Glutamatergic neuron (in vitro differentiated cells): Measurements from ENCODE around the gene TMEM82. TPM values are rescaled to one million over a fixed set of nuclear protein-coding genes. Genes with fewer than 3 reads are reported as not detected.

Source experiments
- DNase-seq: peaks from one replicate; pipeline ENCODE4 v3.0.0; 2022
- H3K27ac Mint-ChIP-seq: one replicate; pipeline ENCODE4 v1.8.0; 2020; ENCODE audit warnings: mild to moderate bottlenecking, mixed read lengths, inconsistent platforms; ENCODE audit not compliant: unreplicated experiment
- H3K27me3 Mint-ChIP-seq: one replicate; pipeline ENCODE4 v1.8.0; 2020; ENCODE audit warnings: mild to moderate bottlenecking, moderate library complexity, mixed read lengths, inconsistent platforms; ENCODE audit not compliant: unreplicated experiment
- H3K36me3 Mint-ChIP-seq: one replicate; pipeline ENCODE4 v1.8.0; 2020; ENCODE audit warnings: mild to moderate bottlenecking, mixed read lengths, inconsistent platforms; ENCODE audit not compliant: unreplicated experiment
- H3K4me1 Mint-ChIP-seq: one replicate; pipeline ENCODE4 v1.8.0; 2020; ENCODE audit warnings: mild to moderate bottlenecking, low read depth, mixed read lengths, inconsistent platforms; ENCODE audit not compliant: unreplicated experiment
- H3K4me3 Mint-ChIP-seq: one replicate; pipeline ENCODE4 v1.8.0; 2020; ENCODE audit warnings: mild to moderate bottlenecking, mixed read lengths, inconsistent platforms; ENCODE audit not compliant: unreplicated experiment
- H3K9me3 Mint-ChIP-seq: one replicate; pipeline ENCODE4 v1.8.0; 2020; ENCODE audit warnings: mild to moderate bottlenecking, moderate library complexity, mixed read lengths, inconsistent platforms; ENCODE audit not compliant: unreplicated experiment
- total RNA-seq: library from RNA; stranded (reverse); fragmentation: NEBNext Ultra II Directional; extraction: Animal tissue kit (Norgen Biotek cat#: 25700); gene quantifications from one replicate; pipeline ENCODE4 v1.2.1, GENCODE V29; 2021; ENCODE audit not compliant: unreplicated experiment
- TF ChIP-seq, protein P1 (sequence below): fragments of 200-600 bp; sonication (generic); IDR thresholded peaks from one replicate; pipeline ENCODE4 v1.5.0; 2021; ENCODE audit not compliant: partially characterized antibody, unreplicated experiment

TMEM82 gene
- total RNA-seq, 1 donor from 2014 or later = not detected

DNA sequence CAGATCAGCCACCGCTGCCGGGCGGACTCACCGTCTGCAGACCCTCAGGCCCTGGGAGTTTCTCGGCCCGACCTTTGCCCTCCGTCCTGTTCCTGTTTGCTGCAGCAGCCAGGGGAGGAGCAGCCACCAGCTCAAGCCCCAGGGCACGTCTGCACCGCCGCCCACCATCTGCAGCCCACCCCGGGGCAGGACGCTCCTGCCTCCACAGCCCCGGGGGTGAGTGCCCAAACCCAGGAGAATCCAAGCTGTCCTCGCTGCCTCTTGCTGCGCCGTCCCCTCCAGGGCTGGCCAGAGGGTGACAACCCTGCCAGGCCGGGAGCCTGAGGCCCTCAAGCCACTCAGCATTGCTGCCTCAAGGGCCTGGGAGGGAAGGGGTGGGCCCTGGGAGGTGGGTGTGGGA is 7.4 kb upstream of the TMEM82 start:
- Mint-ChIP-seq H3K27ac (peak overlapping the region; percentile 59), H3K9me3 (peaks cover 2% of the 10 kb centered on the region), H3K4me3 (no peak overlapping the region), H3K27me3 (peaks cover 8% of the 10 kb centered on the region), H3K36me3 (no peaks in the 10 kb centered on the region), H3K4me1 (peaks cover 7% of the 10 kb centered on the region)
- peak; percentile 55 for DNase-seq
- TF ChIP-seq, protein P1, sequence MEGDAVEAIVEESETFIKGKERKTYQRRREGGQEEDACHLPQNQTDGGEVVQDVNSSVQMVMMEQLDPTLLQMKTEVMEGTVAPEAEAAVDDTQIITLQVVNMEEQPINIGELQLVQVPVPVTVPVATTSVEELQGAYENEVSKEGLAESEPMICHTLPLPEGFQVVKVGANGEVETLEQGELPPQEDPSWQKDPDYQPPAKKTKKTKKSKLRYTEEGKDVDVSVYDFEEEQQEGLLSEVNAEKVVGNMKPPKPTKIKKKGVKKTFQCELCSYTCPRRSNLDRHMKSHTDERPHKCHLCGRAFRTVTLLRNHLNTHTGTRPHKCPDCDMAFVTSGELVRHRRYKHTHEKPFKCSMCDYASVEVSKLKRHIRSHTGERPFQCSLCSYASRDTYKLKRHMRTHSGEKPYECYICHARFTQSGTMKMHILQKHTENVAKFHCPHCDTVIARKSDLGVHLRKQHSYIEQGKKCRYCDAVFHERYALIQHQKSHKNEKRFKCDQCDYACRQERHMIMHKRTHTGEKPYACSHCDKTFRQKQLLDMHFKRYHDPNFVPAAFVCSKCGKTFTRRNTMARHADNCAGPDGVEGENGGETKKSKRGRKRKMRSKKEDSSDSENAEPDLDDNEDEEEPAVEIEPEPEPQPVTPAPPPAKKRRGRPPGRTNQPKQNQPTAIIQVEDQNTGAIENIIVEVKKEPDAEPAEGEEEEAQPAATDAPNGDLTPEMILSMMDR = no peak

DNA sequence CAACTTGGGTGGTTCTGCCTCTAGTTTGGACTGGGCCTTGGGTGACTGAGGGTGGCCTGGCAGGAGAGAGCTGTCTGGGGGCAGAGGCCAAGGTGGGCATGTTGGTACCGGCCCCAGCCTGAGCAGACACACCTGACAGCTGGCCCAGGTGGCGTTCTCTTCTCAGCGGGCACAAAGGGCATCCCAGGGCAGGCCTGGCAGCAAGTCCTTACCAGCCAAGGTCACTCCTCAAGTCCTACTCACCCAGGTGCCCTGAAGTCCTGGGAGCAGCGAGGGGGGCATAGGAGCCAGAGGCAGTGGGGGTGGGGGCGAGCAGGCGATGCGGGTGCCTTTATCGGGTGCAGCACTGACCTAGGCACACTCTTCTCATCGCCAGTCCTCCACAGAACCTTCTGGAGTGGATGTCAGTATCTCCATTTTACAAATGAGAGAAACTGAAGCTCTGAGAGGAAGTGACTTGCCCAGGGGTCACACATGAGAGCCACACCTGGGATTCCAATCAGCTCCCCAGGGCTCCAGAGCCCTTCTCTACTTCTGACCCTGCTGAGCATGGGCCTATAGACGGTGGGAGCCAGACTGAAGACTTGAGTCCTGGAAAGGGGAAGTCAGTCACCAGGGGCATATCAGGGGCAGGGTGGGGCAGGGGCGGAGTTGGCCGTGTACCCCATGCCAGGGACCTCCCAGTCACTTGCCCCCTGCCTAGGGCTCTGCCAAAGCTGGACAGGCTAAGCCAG is 6.8 kb upstream of the TMEM82 start:
- Mint-ChIP-seq H3K4me3 (no peak overlapping the region), H3K36me3 (no peaks in the 10 kb centered on the region), H3K9me3 (peaks cover 3% of the 10 kb centered on the region), H3K27me3 (peaks cover 9% of the 10 kb centered on the region), H3K27ac (no peak overlapping the region), H3K4me1 (peaks cover 7% of the 10 kb centered on the region)
- TF ChIP-seq, protein P1 = no peak
- no peak for DNase-seq

DNA sequence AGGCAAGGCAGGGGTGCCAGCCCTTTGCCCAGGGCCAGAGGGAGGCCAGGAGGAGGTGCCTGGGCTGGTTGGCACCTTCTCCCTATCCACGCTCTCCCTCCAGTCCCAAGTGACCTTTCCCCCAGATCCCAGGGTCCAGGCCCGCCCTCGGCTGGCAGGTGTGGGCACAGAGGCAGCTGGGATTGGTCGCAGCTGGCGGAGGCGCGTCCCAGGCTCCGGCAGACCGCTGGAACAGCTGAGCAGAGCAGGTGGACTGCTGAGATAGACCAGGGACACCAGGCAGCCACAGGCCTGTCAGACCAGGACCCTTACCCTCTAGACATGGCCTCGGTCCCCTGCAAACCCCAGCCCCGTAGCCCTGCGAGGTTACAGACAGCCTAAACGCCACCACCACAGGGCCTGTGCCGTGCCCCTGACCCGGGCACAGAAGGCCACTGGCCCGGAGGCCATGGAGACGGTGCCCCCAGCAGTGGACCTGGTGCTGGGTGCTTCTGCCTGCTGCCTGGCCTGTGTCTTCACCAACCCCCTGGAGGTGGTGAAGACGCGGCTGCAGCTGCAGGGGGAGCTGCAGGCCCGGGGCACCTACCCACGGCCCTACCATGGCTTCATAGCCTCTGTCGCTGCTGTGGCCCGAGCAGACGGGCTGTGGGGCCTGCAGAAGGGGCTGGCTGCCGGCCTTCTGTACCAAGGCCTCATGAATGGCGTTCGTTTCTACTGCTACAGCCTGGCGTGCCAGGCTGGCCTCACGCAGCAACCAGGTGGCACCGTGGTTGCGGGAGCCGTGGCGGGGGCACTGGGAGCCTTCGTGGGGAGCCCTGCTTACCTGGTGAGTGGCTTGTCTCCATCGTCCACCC is 6.0 kb upstream of the TMEM82 start, which contains the start of gene SLC25A34:
Gene SLC25A34, plus strand, starts transcription at position 221 of the 854 bp plus-strand sequence. Its CDS starts 228 bp downstream, at position 449.
- Mint-ChIP-seq H3K9me3 (peaks cover 3% of the 10 kb centered on the region), H3K27ac (no peak within 1 kb of the TSS), H3K4me3 (no peak within 1 kb of the TSS), H3K4me1 (peaks cover 7% of the 10 kb centered on the region), H3K36me3 (no peaks in the 10 kb centered on the region), H3K27me3 (peaks cover 12% of the 10 kb centered on the region)
- DNase-seq = no peak
- TF ChIP-seq, protein P1 = no peak

DNA sequence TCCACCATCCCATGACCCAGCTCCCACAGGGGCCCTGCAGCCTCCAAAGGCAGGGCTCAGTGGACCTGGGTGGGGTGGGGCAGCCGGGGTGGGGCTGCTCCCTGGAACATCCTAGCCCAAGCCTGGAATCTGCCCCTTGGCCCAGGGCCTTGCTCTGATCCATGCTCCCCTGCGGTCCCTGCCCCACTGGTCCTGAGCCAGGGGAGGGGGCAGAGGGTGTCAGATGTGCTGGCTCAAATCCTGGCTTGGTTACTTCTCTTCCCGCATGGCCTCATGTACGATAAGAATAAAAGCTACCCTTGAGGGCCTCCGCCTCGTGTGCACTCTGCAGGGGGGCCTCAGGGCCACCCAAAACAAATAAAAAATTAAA is 5.4 kb upstream of the TMEM82 start:
- Mint-ChIP-seq H3K36me3 (no peaks in the 10 kb centered on the region), H3K4me1 (peaks cover 7% of the 10 kb centered on the region), H3K27ac (no peak overlapping the region), H3K4me3 (no peak overlapping the region), H3K9me3 (peaks cover 3% of the 10 kb centered on the region), H3K27me3 (peaks cover 12% of the 10 kb centered on the region)
- no peak for DNase-seq
- TF ChIP-seq, protein P1 = no peak
